NT2/D1 (cell line): ENCODE results near the gene SLC22A5.
"Not testable (repeated sequence)": the region's sequence is repeated elsewhere in the genome, so short reads cannot be mapped to it uniquely, and the experiment has no call there.

ENCODE experiments used
- YY1 ChIP-seq: IDR thresholded peaks from 2 replicates; pipeline ENCODE4 v1.6.1; 2011; ENCODE audit not compliant: insufficient read length, insufficient read depth
- ZNF274 ChIP-seq: IDR thresholded peaks from 2 replicates; pipeline ENCODE4 v1.6.1; 2011; ENCODE audit warnings: mild to moderate bottlenecking, low read depth, low read length

- not testable (repeated sequence) for TF ChIP-seq YY1, ZNF274
Observed at GRCh38 chr5:132404041-132404440, 34.5 kb downstream of the SLC22A5 start.
